SH-SY5Y (cell line): ENCODE data around the gene HMGXB4.

ENCODE experiments used
- GATA2 ChIP-seq: IDR thresholded peaks from 2 replicates; pipeline ENCODE4 v1.6.1; 2011; ENCODE audit warnings: mild to moderate bottlenecking, low read depth, low read length
- GATA3 ChIP-seq: IDR thresholded peaks from 2 replicates; pipeline ENCODE4 v1.6.1; 2011; ENCODE audit warnings: low read depth, mild to moderate bottlenecking, low read length, moderate library complexity

HMGXB4 gene

GRCh38 chr22:35257321-35258190 is at the start of gene HMGXB4:
TSS of gene HMGXB4 (plus strand) at chr22:35257493. CDS start at chr22:35262391, 4,898 bp downstream.
- TF ChIP-seq GATA3: no peak
- TF ChIP-seq GATA2: no peak

GRCh38 chr22:35208003-35208402 is 49.3 kb upstream of the HMGXB4 start:
- TF ChIP-seq GATA2: no peak
- no peak for TF ChIP-seq GATA3

GRCh38 chr22:35209203-35209602 is 48.1 kb upstream of the HMGXB4 start:
- TF ChIP-seq GATA2: no peak
- TF ChIP-seq GATA3: no peak

- TF ChIP-seq GATA3: no peak
- no peak for TF ChIP-seq GATA2
Observed at GRCh38 chr22:35212009-35212408, 45.3 kb upstream of the HMGXB4 start.

GRCh38 chr22:35212996-35213395 is 44.3 kb upstream of the HMGXB4 start:
- TF ChIP-seq GATA3 (no peak), GATA2 (no peak)

GRCh38 chr22:35214968-35215367 is 42.3 kb upstream of the HMGXB4 start:
- no peak for TF ChIP-seq GATA3
- TF ChIP-seq GATA2: no peak

- no peak for TF ChIP-seq GATA3
- TF ChIP-seq GATA2: no peak
Observed at GRCh38 chr22:35215993-35216392, 41.3 kb upstream of the HMGXB4 start.

GRCh38 chr22:35217527-35217926 is 39.8 kb upstream of the HMGXB4 start:
- TF ChIP-seq GATA3 (no peak), GATA2 (no peak)

- TF ChIP-seq GATA2: no peak
- no peak for TF ChIP-seq GATA3
Observed at GRCh38 chr22:35218079-35218478, 39.2 kb upstream of the HMGXB4 start.

- TF ChIP-seq GATA3 (no peak), GATA2 (no peak)
Observed at GRCh38 chr22:35219012-35219411, 38.3 kb upstream of the HMGXB4 start.

GRCh38 chr22:35220221-35220620 is 37.1 kb upstream of the HMGXB4 start:
- TF ChIP-seq GATA2 (no peak), GATA3 (no peak)

- TF ChIP-seq GATA3 (no peak), GATA2 (no peak)
Observed at GRCh38 chr22:35225010-35225409, 32.3 kb upstream of the HMGXB4 start.

- TF ChIP-seq GATA3 (no peak), GATA2 (no peak)
Observed at GRCh38 chr22:35226958-35227647, 30.2 kb upstream of the HMGXB4 start.

GRCh38 chr22:35229865-35230264 is 27.4 kb upstream of the HMGXB4 start:
- no peak for TF ChIP-seq GATA3
- no peak for TF ChIP-seq GATA2

GRCh38 chr22:35230417-35230816 is 26.9 kb upstream of the HMGXB4 start:
- TF ChIP-seq GATA3: no peak
- TF ChIP-seq GATA2: no peak
